Tibial nerve (tissue), 4 donors: ENCODE data around the gene SLF2. TPM values are rescaled to one million over a fixed set of nuclear protein-coding genes. Genes with fewer than 3 reads are reported as not detected.
"Not testable (repeated sequence)": the region's sequence is repeated elsewhere in the genome, so short reads cannot be mapped to it uniquely, and the experiment has no call there.

ENCODE experiments used
- DNase-seq, 2 donors: peaks; one replicate each; pipeline ENCODE4 v3.0.0-alpha.2; 2019; ENCODE audit warnings: low spot score in 2 of 2
- H3K27ac ChIP-seq, 4 donors: fragments of 200-600 bp; sonication (generic) in 3 of 4; one replicate each; pipeline ENCODE4 v1.5.1; 2017 to 2019; ENCODE audit warnings: mild to moderate bottlenecking in 1 of 4
- H3K27me3 ChIP-seq, 2 donors: fragments of 200-600 bp; sonication (generic) in 1 of 2; one replicate each; pipeline versions ENCODE4 v1.5.1 to v1.6.0; 2017 to 2019
- H3K36me3 ChIP-seq, 3 donors: fragments of 200-600 bp; sonication (generic); one replicate each; pipeline ENCODE4 v1.5.1; 2018 to 2019
- H3K4me1 ChIP-seq, 4 donors: fragments of 200-600 bp; sonication (generic) in 3 of 4; one replicate each; pipeline ENCODE4 v1.5.1; 2017 to 2019
- H3K4me3 ChIP-seq, 4 donors: fragments of 200-600 bp; sonication (generic) in 3 of 4; one replicate each; pipeline ENCODE4 v1.5.1; 2017 to 2019; ENCODE audit warnings: mild to moderate bottlenecking in 1 of 4, moderate library complexity in 1 of 4
- H3K9me3 ChIP-seq, 4 donors: fragments of 200-600 bp; sonication (generic) in 3 of 4; one replicate each; pipeline ENCODE4 v1.5.1; 2017 to 2019
- EP300 ChIP-seq, 2 donors: sonication (generic); formaldehyde crosslinking; IDR thresholded peaks; one replicate each; pipeline ENCODE4 v1.6.1; 2017; ENCODE audit warnings: antibody characterized with exemption in 2 of 2, mild to moderate bottlenecking in 1 of 2
- POLR2A ChIP-seq, 2 donors: fragments of 450-650 bp; IDR thresholded peaks; one replicate each; pipeline ENCODE4 v1.6.1; 2017; ENCODE audit warnings: antibody characterized with exemption in 2 of 2, mild to moderate bottlenecking in 2 of 2, moderate library complexity in 2 of 2
- WGBS, 2 donors: methylation state at CpG; one replicate each; pipeline ENCODE4 v1.1.5; 2018; 5-methylcytosine and 5-hydroxymethylcytosine counted together
- total RNA-seq, 4 donors: library from RNA; depleted of rRNA; stranded (reverse); fragments of >200 nt; gene quantifications; one replicate each; pipeline ENCODE4 v1.1.0, GENCODE V29; 2016
- TF ChIP-seq, protein P1 (sequence below), 5 experiments: fragments of 200-600 bp in 3 of 5; fragments of 450-650 bp in 2 of 5; sonication (generic) in 3 of 5; IDR thresholded peaks; one replicate each; pipeline ENCODE4 v1.5.1; 2016 to 2019; ENCODE audit warnings: antibody characterized with exemption in 5 of 5, mild to moderate bottlenecking in 3 of 5, moderate library complexity in 2 of 5

SLF2 gene
- total RNA-seq, 4 donors from 2014 or later = 25.7 to 37.7 (median 29.7) TPM

DNA sequence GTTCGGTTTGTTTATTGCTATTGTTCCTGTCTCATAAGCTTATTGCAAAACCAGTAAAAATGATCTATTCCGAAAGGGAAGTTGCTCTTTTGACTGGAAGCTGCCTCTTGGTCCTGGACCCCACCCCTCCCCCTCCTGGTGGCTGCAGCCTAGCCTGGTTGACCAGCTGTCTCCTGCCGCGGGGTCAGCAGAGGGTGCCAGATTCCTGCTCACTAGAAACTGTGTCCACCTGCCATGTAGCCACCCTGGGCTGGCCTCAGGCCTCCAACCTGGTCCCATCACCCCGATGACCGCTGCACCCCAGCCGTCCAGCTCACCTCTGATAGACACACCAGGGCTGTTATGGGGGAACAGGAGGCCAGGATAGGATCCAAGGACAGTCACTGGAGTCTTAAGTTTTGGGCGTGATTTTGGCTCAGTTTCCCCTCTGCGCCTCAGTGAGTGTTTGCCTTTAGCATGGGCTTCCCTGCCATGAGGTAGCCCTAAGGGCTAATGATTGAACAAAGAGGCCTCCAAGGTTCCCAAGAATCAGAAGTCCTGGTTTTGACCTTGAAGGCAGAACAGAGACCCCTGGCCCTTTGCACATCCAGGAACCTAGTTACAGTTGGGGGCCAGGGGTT is 32.9 kb upstream of the SLF2 start:
- Histone ChIP-seq H3K27me3 (peaks cover 0 to 1% of the 10 kb centered on the region in 2 donors), H3K27ac (no peak overlapping the region), H3K36me3 (no peaks in the 10 kb centered on the region), H3K4me1 (peaks cover 0 to 18% (median 0%) of the 10 kb centered on the region in 4 donors), H3K9me3 (no peaks in the 10 kb centered on the region), H3K4me3 (no peak overlapping the region)
- no peak for DNase-seq
- WGBS, 2 donors = 69 to 76% methylated on average over 9 of the region's 9 CpGs
- no peak for TF ChIP-seq POLR2A (IDR thresholded peaks at IDR 0.05)
- no peak for TF ChIP-seq EP300 (IDR thresholded peaks at IDR 0.05)
- TF ChIP-seq, protein P1, sequence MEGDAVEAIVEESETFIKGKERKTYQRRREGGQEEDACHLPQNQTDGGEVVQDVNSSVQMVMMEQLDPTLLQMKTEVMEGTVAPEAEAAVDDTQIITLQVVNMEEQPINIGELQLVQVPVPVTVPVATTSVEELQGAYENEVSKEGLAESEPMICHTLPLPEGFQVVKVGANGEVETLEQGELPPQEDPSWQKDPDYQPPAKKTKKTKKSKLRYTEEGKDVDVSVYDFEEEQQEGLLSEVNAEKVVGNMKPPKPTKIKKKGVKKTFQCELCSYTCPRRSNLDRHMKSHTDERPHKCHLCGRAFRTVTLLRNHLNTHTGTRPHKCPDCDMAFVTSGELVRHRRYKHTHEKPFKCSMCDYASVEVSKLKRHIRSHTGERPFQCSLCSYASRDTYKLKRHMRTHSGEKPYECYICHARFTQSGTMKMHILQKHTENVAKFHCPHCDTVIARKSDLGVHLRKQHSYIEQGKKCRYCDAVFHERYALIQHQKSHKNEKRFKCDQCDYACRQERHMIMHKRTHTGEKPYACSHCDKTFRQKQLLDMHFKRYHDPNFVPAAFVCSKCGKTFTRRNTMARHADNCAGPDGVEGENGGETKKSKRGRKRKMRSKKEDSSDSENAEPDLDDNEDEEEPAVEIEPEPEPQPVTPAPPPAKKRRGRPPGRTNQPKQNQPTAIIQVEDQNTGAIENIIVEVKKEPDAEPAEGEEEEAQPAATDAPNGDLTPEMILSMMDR (IDR thresholded peaks at IDR 0.05) = no peak

DNA sequence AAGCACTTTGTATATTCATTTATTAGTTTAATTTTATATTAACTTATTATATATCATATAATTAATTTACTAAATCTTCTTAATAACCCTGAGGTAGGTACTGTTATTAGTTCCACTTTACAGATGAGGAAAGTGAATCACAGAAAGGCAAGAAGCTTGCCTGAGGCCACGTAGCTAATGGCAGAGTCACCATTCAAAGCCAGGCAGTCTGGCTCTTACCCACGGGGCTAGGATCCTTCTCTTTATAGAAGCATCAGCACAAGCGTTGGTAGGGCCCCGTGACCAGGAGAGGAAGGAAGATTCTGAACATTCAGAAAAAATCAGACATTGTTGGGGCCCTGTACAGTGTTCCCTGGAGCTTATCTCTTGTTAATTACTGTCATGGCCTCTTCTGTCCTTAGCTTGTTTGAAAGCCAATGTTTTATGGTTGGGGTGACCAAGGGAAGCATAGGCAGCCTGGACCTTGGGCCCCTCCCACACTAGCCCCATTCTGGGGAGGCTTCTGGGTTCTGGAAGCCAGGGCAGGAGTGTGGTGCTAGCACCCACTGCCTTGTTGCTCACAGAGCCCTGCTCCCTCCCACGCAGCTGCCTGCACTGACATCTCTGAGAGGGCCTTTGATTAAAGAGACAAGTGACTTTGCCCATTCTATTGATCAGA is 31.1 kb upstream of the SLF2 start:
- 60 to 63% methylated on average over 5 of the region's 5 CpGs for WGBS, 2 donors
- Histone ChIP-seq H3K27me3 (no peaks in the 10 kb centered on the region), H3K9me3 (no peaks in the 10 kb centered on the region), H3K4me1 (peaks cover 0 to 18% (median 0%) of the 10 kb centered on the region in 4 donors), H3K4me3 (no peak overlapping the region), H3K36me3 (no peaks in the 10 kb centered on the region), H3K27ac (no peak overlapping the region)
- DNase-seq = no peak
- TF ChIP-seq EP300 (IDR thresholded peaks at IDR 0.05) = no peak
- TF ChIP-seq, protein P1 (IDR thresholded peaks at IDR 0.05) = no peak
- no peak for TF ChIP-seq POLR2A (IDR thresholded peaks at IDR 0.05)

DNA sequence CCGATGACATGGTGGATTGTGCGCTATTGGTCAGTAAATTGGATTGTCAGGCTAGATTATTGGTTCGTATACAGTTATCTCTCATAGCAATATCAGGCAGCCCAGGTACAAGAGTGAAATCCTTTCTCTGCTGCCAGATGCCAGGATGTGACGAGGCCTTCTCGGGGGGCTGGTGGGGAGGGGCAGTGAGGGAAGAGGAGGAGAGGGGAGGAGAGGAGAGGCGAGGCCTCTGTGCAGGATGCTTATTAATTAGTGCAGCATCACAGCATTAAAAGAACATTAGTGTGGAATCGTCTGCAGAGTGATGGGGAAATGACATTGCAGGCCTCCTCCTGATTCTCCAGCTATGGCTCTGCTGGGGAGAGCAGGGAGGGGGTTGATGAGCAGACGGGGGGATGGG is 30.5 kb upstream of the SLF2 start:
- no peak for TF ChIP-seq EP300 (IDR thresholded peaks at IDR 0.05)
- TF ChIP-seq POLR2A (IDR thresholded peaks at IDR 0.05) = no peak
- TF ChIP-seq, protein P1 (IDR thresholded peaks at IDR 0.05) = no peak
- WGBS, 2 donors = 55 to 59% methylated on average over 8 of the region's 8 CpGs
- no peak overlapping the region for H3K4me3 ChIP-seq
- no peaks in the 10 kb centered on the region for H3K27me3 ChIP-seq
- no peak overlapping the region for H3K27ac ChIP-seq
- no peaks in the 10 kb centered on the region for H3K36me3 ChIP-seq
- H3K4me1 ChIP-seq = peaks cover 0 to 18% (median 0%) of the 10 kb centered on the region in 4 donors
- H3K9me3 ChIP-seq = no peaks in the 10 kb centered on the region
- DNase-seq = no peak

DNA sequence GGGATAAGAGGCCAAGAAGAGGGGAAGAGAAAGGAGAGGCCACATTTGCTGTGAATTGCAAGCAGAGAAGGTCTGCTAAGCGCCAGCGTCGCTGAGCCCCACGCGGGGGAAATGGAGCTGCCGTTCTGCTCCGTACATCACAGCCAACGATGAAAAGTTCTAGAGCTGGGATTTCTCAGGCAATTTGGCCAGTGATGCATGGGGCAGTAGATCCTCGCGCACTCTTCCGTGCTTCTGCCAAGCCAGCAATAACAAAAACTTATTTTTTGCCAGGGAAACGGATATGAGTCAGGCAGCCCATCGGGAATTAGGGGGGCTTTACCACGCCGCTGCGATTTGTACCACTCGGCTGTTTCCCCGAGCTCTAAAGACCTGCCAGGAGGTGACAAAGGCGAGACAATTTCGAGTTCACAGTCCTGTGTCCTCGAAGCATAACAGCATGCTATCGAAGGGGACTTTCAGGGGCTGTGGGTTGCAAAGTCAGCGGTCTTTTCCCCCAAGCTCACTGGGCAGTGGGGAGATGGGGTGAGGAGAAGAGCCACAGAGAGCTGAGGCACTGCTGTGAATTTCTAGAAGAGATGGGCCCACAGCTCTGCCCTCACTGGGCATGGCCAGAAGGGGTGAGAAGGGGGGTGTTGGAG is 30.0 kb upstream of the SLF2 start:
- H3K4me1 ChIP-seq = peaks cover 0 to 21% (median 0%) of the 10 kb centered on the region in 4 donors
- WGBS, 2 donors = 47 to 54% methylated on average over 23 of the region's 23 CpGs
- no peak for DNase-seq
- no peaks in the 10 kb centered on the region for H3K36me3 ChIP-seq
- H3K27ac ChIP-seq = no peak overlapping the region
- TF ChIP-seq POLR2A (IDR thresholded peaks at IDR 0.05) (no peak), EP300 (IDR thresholded peaks at IDR 0.05) (no peak)
- TF ChIP-seq, protein P1 (IDR thresholded peaks at IDR 0.05) = no peak
- no peak overlapping the region for H3K4me3 ChIP-seq
- no peaks in the 10 kb centered on the region for H3K27me3 ChIP-seq
- no peaks in the 10 kb centered on the region for H3K9me3 ChIP-seq

DNA sequence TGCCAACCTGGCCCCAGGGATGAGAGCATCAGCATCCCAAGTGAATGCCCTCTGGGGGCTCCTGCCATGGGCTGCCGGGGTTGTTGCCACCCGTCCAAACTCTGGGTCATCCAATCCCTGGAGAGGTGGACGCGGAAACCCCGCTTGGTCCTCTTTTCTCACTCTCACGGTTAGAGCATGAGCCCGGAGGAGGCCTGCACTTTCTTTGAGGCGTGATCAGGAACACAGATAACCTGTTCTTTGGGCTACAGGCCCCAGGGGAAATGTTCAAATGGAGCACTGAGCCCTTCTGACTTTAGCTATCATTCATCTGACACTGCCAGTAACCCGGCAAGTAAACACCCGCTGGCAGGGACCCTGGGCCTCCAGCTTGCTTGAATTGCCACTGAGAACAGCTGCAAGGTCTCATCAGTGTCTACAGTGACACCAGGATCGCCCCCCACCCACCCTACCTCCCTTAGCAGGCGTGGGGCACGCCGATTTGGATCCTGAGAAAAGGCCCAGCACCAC is 29.4 kb upstream of the SLF2 start:
- Histone ChIP-seq H3K4me1 (peaks cover 0 to 22% (median 0%) of the 10 kb centered on the region in 4 donors), H3K36me3 (no peaks in the 10 kb centered on the region), H3K27me3 (no peaks in the 10 kb centered on the region), H3K4me3 (no peak overlapping the region), H3K27ac (no peak overlapping the region), H3K9me3 (no peaks in the 10 kb centered on the region)
- TF ChIP-seq EP300 (IDR thresholded peaks at IDR 0.05) (no peak), POLR2A (IDR thresholded peaks at IDR 0.05) (no peak)
- TF ChIP-seq, protein P1 (IDR thresholded peaks at IDR 0.05) = no peak
- no peak for DNase-seq
- WGBS, 2 donors = 75 to 77% methylated on average over 12 to 14 of the region's 14 CpGs

DNA sequence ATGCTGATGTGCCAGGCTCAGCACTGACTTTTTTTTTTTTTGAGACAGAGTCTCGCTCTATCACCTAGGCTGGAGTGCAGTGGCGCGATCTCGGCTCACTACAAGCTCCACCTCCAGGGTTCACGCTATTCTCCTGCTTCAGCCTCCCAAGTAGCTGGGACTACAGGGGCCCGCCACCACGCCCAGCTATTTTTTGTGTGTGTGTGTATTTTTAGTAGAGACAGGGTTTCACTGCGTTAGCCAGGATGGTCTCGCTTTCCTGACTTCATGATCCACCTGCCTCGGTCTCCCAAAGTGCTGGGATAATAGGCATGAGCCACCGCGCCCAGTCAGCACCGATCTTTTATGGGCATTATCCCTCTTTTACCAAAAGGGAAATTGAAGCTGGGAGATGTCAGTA is 27.2 kb upstream of the SLF2 start:
- H3K4me3 ChIP-seq, H3K36me3 ChIP-seq, H3K9me3 ChIP-seq, DNase-seq, H3K27me3 ChIP-seq, H3K27ac ChIP-seq: not testable (repeated sequence)
- WGBS, 2 donors = 95 to 98% methylated on average over 13 of the region's 13 CpGs
- H3K4me1 ChIP-seq = peaks cover 0 to 20% (median 0%) of the 10 kb centered on the region in 4 donors
